GM12878 (cell line): ENCODE data around the gene CTNNA3. TPM values are rescaled to one million over a fixed set of nuclear protein-coding genes. Genes with fewer than 3 reads are reported as not detected.

Experiments
- ATAC-seq: fragments of 200-7000 bp; cut with Tn5 transposase; 3 replicates; pipeline ENCODE4 v1.9.1; 2020; ENCODE audit warnings: mild to moderate bottlenecking, moderate library complexity
- BruUV-seq: library from RNA; stranded (reverse); fragments of 400-500 nt; replicated peaks from 2 replicates; lab custom pipeline; 2021; lab: Mats Ljungman, UMichigan
- CTCF ChIA-PET: fragments of 300-600 bp; sonication (Branson Sonifier 250); formaldehyde crosslinking; extraction: SDS; loops from one replicate; lab custom pipeline; 2021; ENCODE audit warnings: inconsistent platforms; lab: Yijun Ruan, JAX
- POLR2A ChIA-PET: fragments of 350-600 bp; formaldehyde crosslinking; extraction: SDS; loops from one replicate; lab custom pipeline; 2021; ENCODE audit warnings: inconsistent platforms; lab: Charles Lee
- RAD21 ChIA-PET: fragments of 300-600 bp; sonication (Branson Sonifier 250); formaldehyde crosslinking; loops from one replicate; lab custom pipeline; 2023; ENCODE audit warnings: antibody characterized with exemption; ENCODE audit not compliant: unreplicated experiment; lab: Charles Lee
- SMC1A ChIA-PET: fragments of 300-600 bp; sonication (Branson Sonifier 250); formaldehyde crosslinking; loops from one replicate; lab custom pipeline; 2023; ENCODE audit not compliant: unreplicated experiment, uncharacterized antibody; lab: Charles Lee
- DNase-seq: peaks from one replicate; pipeline ENCODE4 v3.0.0-alpha.2; 2011; ENCODE audit warnings: low read depth, low spot score
- FAIRE-seq: peaks from 3 replicates; lab custom pipeline; 2011; peaks lifted over from hg19 to GRCh38; lab: Jason Lieb, UNC
- H2AFZ ChIP-seq: 2 replicates; pipeline ENCODE4 v1.6.0; 2011; ENCODE audit warnings: low read depth, low read length, control low read depth; ENCODE audit not compliant: control insufficient read depth
- H3K27ac ChIP-seq: 2 replicates; pipeline ENCODE4 v1.5.1; 2011; ENCODE audit warnings: control low read depth; ENCODE audit not compliant: control insufficient read depth, insufficient read depth
- H3K27me3 ChIP-seq, 2 experiments: replicated peaks in 1 of 2; 2 replicates each; pipeline versions ENCODE4 v1.6.0 to v1.6.1; 2011; ENCODE audit warnings: low read length in 1 of 2; ENCODE audit not compliant: control insufficient read depth in 2 of 2, insufficient read depth in 2 of 2
- H3K36me3 ChIP-seq, 2 experiments: 2 replicates each; pipeline ENCODE4 v1.5.1; 2011; ENCODE audit warnings: low read length in 1 of 2; ENCODE audit not compliant: control insufficient read depth in 2 of 2, insufficient read depth in 2 of 2
- H3K4me1 ChIP-seq: 2 replicates; pipeline ENCODE4 v1.6.1; 2011; ENCODE audit warnings: mild to moderate bottlenecking, low read length, moderate library complexity, mixed read lengths; ENCODE audit not compliant: control insufficient read depth, insufficient read depth
- H3K4me2 ChIP-seq: 2 replicates; pipeline ENCODE4 v1.6.0; 2011; ENCODE audit warnings: control low read depth; ENCODE audit not compliant: control insufficient read depth, insufficient read depth
- H3K4me3 ChIP-seq: fragments of 200-600 bp; sonication (generic); 2 replicates; pipeline ENCODE4 v1.5.1; 2016
- H3K79me2 ChIP-seq: 2 replicates; pipeline ENCODE4 v1.6.0; 2011; ENCODE audit warnings: low read length; ENCODE audit not compliant: control insufficient read depth, insufficient read depth
- H3K9ac ChIP-seq: 2 replicates; pipeline ENCODE4 v1.8.0; 2011; ENCODE audit warnings: low read length, control low read depth, mixed read lengths; ENCODE audit not compliant: control insufficient read depth, insufficient read depth
- H3K9me3 ChIP-seq: replicated peaks from 3 replicates; pipeline ENCODE4 v1.5.1; 2011; ENCODE audit warnings: mild to moderate bottlenecking, low read length; ENCODE audit not compliant: control insufficient read depth, insufficient read depth
- H4K20me1 ChIP-seq: 2 replicates; pipeline ENCODE4 v1.6.0; 2011; ENCODE audit not compliant: control insufficient read depth, insufficient read depth
- BCL11A ChIP-seq: IDR thresholded peaks from 2 replicates; pipeline ENCODE4 v1.6.1; 2011; ENCODE audit warnings: low read depth, low read length
- CBX5 ChIP-seq: sonication (generic); IDR thresholded peaks from 2 replicates; pipeline ENCODE4 v1.6.1; 2016; ENCODE audit warnings: low read depth, moderate library complexity, mild to moderate bottlenecking, inconsistent platforms
- CHD4 ChIP-seq: fragments of 200-600 bp; sonication (generic); IDR thresholded peaks from 2 replicates; pipeline ENCODE4 v1.6.1; 2016; ENCODE audit warnings: mild to moderate bottlenecking
- CREB1 ChIP-seq: IDR thresholded peaks from 2 replicates; pipeline ENCODE4 v1.6.1; 2012; ENCODE audit warnings: low read depth, mild to moderate bottlenecking, inconsistent platforms
- ESRRA ChIP-seq: IDR thresholded peaks from 2 replicates; pipeline ENCODE4 v1.6.1; 2012; ENCODE audit warnings: mild to moderate bottlenecking, low read length, improper control_type of control experiment
- NKRF ChIP-seq: fragments of 450-650 bp; conservative IDR thresholded peaks from 2 replicates; pipeline ENCODE4 v1.6.1; 2017; ENCODE audit warnings: mild to moderate bottlenecking, moderate library complexity
- RB1 ChIP-seq: fragments of 450-650 bp; formaldehyde crosslinking; IDR thresholded peaks from 2 replicates; pipeline ENCODE4 v1.6.1; 2017; ENCODE audit warnings: mild to moderate bottlenecking, borderline replicate concordance
- STAT1 ChIP-seq: fragments of 450-650 bp; conservative IDR thresholded peaks from 2 replicates; pipeline ENCODE4 v1.6.1; 2014; ENCODE audit warnings: antibody characterized with exemption, mild to moderate bottlenecking
- TAF1 ChIP-seq: IDR thresholded peaks from 2 replicates; pipeline ENCODE4 v1.6.1; 2011; ENCODE audit warnings: mild to moderate bottlenecking, low read depth, low read length, borderline replicate concordance
- ZBTB40 ChIP-seq: fragments of 450-650 bp; IDR thresholded peaks from 2 replicates; pipeline ENCODE4 v1.6.1; 2016; ENCODE audit warnings: mild to moderate bottlenecking, moderate library complexity, borderline replicate concordance
- WGBS: methylation state at CpG from one replicate; pipeline ENCODE4 v1.1.6; 2016; ENCODE audit warnings: low lambda C conversion rate; ENCODE audit not compliant: insufficient replicate concordance, insufficient coverage; ENCODE audit errors: missing lambda C conversion rate; 5-methylcytosine and 5-hydroxymethylcytosine counted together
- in situ Hi-C: fragments of 300-500 bp; cut with MboI; formaldehyde crosslinking; loops from 9 replicates; pipeline ENCODE4 v1.14.3; 2018; ENCODE audit warnings: mixed read lengths
- intact Hi-C: fragments of 100-400 bp; cut with micrococcal nuclease; formaldehyde crosslinking; loops from one replicate; pipeline ENCODE4 v1.14.2; 2022; ENCODE audit not compliant: unreplicated experiment
- polyA plus RNA-seq, 11 experiments: library from polyadenylated mRNA; depleted of rRNA in 4 of 11; unstranded in 6 of 11; stranded (reverse) in 5 of 11; fragments of >200 nt; fragmentation: Nextera tagmentation in 4 of 11; fragmentation: Illumina TruSeq in 1 of 11; extraction: Ambion mirVana in 4 of 11; extraction: Trizol in 1 of 11; gene quantifications; 1 replicate in 1 of 11; 2 replicates in 10 of 11; pipeline versions ENCODE4 v1.2.1 to v1.2.3, GENCODE V29; 2011 to 2016; ENCODE audit warnings: inconsistent platforms in 2 of 11, missing spikeins in 2 of 11, low read depth in 1 of 11
- total RNA-seq, 4 experiments: library from RNA; depleted of rRNA in 3 of 4; stranded (reverse); fragments of >200 nt in 3 of 4; fragmentation: Illumina TruSeq in 1 of 4; extraction: Trizol in 1 of 4; gene quantifications; 2 replicates each; pipeline versions ENCODE4 v1.2.1 to v1.2.3, GENCODE V29; 2013 to 2021

The CTNNA3 gene
- total and polyA plus RNA-seq, 10 of the 15 experiments (the other 5 are each of a cell fraction or from before 2014, with no cell fraction given), result under 0.01 to 4.5 (median 0.22) TPM; not detected in 2

- FAIRE-seq, result no peak
- intact Hi-C loops, result no loop called here
Observed at GRCh38 chr10:67452892-67453291, 243.1 kb downstream of the CTNNA3 start.

More at GRCh38 chr10:67452892-67453291, 243.1 kb downstream of the CTNNA3 start:
- no peaks in the 10 kb centered on the region for H3K27me3 ChIP-seq
- ChIA-PET CTCF (no interaction called here), RAD21 (no interaction called here), SMC1A (no interaction called here), POLR2A (no interaction called here)
- no TSS peak for BruUV-seq
- no peaks in the 10 kb centered on the region for H3K9me3 ChIP-seq
- no peak overlapping the region for H3K4me2 ChIP-seq
- H3K79me2 ChIP-seq, result no peaks in the 10 kb centered on the region
- no peak overlapping the region for H3K27ac ChIP-seq
- H3K36me3 ChIP-seq, result no peaks in the 10 kb centered on the region
- H2AFZ ChIP-seq, result no peak overlapping the region
- H3K4me1 ChIP-seq, result no peaks in the 10 kb centered on the region
- 7% methylated on average over 1 of the region's 1 CpG for WGBS
- ATAC-seq (no peak), DNase-seq (no peak)
- TF ChIP-seq STAT1, result no peak
- no peak for TF ChIP-seq RB1
- no peak for TF ChIP-seq BCL11A
- TF ChIP-seq ZBTB40, result no peak
- TF ChIP-seq NKRF, result no peak
- no peak for TF ChIP-seq CBX5
- TF ChIP-seq TAF1, result no peak
- TF ChIP-seq CHD4, result no peak
- TF ChIP-seq CREB1, result no peak
- no peak for TF ChIP-seq ESRRA
- in situ Hi-C loops, result no loop called here
- H4K20me1 ChIP-seq, result no peaks in the 10 kb centered on the region
- H3K9ac ChIP-seq, result no peak overlapping the region
- H3K4me3 ChIP-seq, result no peak overlapping the region
